LNCAP (cell line): ENCODE results near the gene GPC3.

Experiments
- CTCF ChIP-seq: fragments of 450-650 bp; IDR thresholded peaks from 2 replicates; pipeline ENCODE4 v1.5.1; 2017; ENCODE audit warnings: mild to moderate bottlenecking

GPC3 gene

DNA sequence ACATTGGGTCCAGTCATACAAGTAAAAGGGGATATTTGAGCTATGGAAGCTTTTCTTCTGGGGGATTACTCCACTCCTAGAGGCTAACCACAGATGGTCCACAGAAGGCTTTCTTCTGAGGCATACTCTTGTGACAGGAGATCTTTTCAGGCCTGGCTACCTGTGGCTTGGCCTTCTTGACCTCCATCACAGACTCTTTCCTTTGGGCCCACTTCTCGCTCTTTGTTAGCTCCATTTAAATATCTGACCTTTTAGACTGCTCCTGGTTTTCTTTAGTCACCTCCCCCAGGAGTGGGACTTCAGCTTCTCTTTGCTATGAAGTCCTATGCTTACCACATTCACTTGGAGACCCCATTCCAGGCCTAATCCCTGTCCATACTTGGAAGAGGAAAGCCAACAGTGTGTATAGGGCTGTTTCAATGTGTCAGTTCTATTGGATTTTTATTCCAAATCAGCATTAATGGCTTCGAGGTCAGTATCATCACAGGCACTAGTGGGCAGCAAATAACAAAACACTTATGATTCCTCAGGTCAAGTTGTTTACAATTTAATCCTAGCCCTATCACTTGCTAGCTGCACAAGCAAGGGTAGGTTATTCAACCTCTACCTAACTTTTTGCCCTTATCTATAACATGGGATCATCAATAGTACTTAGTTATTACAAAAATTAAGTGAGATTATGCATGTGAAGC is 26.3 kb downstream of the GPC3 start:
- no peak for TF ChIP-seq CTCF

- TF ChIP-seq CTCF, result no peak
Observed at GRCh38 chrX:133956570-133957340, 28.6 kb downstream of the GPC3 start.

DNA sequence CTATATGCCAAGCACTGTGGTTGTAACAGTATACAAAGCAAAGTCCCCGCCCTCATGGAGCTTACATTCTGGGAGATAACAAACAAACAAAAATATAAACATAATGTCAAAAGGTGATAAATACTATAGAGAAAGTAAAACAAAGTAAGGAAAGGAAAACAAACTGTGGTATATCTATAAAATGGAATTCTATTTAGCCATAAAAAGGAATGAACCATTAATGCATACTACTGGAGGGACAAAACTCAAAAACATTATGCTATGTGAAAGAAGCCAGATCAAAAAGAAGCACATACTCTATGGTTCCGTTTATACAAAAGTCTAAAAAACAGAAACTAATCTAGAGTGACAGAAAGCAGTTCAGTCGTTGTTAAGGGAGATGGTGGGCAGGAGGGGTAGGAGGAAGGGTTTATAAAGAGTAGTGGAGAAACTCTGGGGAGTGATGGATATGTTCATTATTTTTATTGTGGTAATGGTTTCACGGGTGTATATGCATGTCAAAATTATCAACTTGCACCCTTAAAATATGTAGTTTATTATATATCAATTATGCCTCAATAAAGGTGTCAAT is 31.5 kb downstream of the GPC3 start:
- TF ChIP-seq CTCF, result no peak

GRCh38 chrX:133953078-133953477 is 32.3 kb downstream of the GPC3 start:
- no peak for TF ChIP-seq CTCF

GRCh38 chrX:133951098-133951497 is 34.3 kb downstream of the GPC3 start:
- no peak for TF ChIP-seq CTCF

DNA sequence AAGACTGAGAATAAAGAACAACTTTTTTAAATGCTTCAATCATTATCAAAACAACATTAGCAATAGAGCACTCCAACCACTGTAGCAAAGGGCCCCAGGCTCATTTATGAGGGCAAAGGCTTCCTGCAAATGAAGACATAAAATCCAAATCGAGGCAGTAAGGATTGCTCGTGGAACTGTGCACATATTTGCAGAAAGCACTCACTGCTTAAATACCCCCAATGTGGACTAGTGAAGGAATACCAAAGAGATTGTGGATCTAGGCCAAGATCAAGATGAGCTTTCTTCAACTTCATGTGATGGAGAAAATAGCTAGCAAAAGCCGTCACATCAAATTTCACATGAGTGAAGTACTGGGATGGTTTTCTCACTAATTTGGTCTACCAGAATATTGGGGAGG is 35.2 kb downstream of the GPC3 start:
- no peak for TF ChIP-seq CTCF

GRCh38 chrX:133948895-133949294 is 36.5 kb downstream of the GPC3 start:
- no peak for TF ChIP-seq CTCF
